22Rv1 (cell line): ENCODE results near the gene PPFIBP2.

Source experiments
- H3K27ac ChIP-seq: fragments of 450-650 bp; 2 replicates; pipeline ENCODE4 v1.5.1; 2017
- CTCF ChIP-seq: fragments of 450-650 bp; IDR thresholded peaks from 2 replicates; pipeline ENCODE4 v1.5.1; 2017; ENCODE audit warnings: mild to moderate bottlenecking
- ZFX ChIP-seq: fragments of 450-650 bp; IDR thresholded peaks from 2 replicates; pipeline ENCODE4 v1.6.1; 2017; ENCODE audit warnings: antibody characterized with exemption, borderline replicate concordance

The PPFIBP2 gene

GRCh38 chr11:7603031-7603781 is 89.4 kb downstream of the PPFIBP2 start:
- TF ChIP-seq CTCF (no peak), ZFX (no peak)
- H3K27ac ChIP-seq = no peak overlapping the region

- TF ChIP-seq CTCF (no peak), ZFX (no peak)
- no peak overlapping the region for H3K27ac ChIP-seq
Measured at GRCh38 chr11:7604331-7604955, 90.6 kb downstream of the PPFIBP2 start.

GRCh38 chr11:7605186-7605943 is 91.6 kb downstream of the PPFIBP2 start:
- TF ChIP-seq ZFX (no peak), CTCF (no peak)
- peak overlapping the region; percentile 18 for H3K27ac ChIP-seq

GRCh38 chr11:7606496-7606895 is 92.7 kb downstream of the PPFIBP2 start:
- H3K27ac ChIP-seq = no peak overlapping the region
- no peak for TF ChIP-seq ZFX
- no peak for TF ChIP-seq CTCF

GRCh38 chr11:7609015-7609414 is 95.2 kb downstream of the PPFIBP2 start:
- no peak for TF ChIP-seq ZFX
- no peak for TF ChIP-seq CTCF
- no peak overlapping the region for H3K27ac ChIP-seq

- H3K27ac ChIP-seq = no peak overlapping the region
- TF ChIP-seq ZFX (no peak), CTCF (no peak)
Measured at GRCh38 chr11:7609521-7609920, 95.7 kb downstream of the PPFIBP2 start.
